HuH-7.5 (cell line): Measurements from ENCODE around the gene PCNX3.
"Not testable (repeated sequence)": the region's sequence is repeated elsewhere in the genome, so short reads cannot be mapped to it uniquely, and the experiment has no call there.

ENCODE experiments used
- DNase-seq: peaks from one replicate; pipeline ENCODE4 v3.0.0; 2011; ENCODE audit warnings: low spot score

PCNX3 gene

DNA sequence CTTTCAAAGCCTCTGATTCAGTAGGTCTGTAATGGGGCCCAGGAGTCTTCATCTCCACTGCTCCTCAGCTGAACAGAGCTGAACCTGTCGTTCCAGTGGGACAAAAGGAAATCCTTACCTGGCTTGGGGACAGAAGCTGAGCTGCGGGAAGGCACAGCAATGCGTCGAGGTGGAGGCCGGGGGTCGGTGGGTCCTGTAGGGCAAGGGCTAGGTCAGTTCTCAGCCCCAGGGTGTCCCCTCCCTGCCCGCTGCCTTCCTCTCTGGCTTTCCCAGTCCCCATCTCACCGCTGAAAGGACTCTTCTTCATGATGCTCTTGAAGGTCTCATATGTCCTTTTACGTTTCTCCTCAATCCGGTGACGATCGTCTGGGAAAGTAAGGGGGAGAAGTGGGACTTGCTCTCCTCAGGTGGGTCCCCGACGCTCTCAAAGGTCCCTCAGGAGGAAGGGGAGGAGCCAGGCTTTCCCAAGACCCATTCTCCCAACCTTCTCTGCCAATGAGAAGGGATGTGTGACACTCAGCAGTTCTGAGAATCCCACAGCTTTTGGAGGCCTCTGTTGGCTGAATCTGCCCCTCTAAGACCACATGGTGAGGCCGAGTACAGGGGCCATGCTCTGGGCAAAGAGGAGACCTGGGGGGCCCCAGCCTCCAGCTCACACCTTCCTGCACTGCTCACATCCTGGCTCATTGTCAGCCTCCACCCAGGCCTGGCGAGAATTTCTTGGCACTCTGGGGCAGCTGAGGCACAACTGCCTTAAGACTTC, 40.2 kb downstream of the PCNX3 start:
- no peak for DNase-seq

- DNase-seq, result no peak
Measured at GRCh38 chr11:65657426-65657825, 41.9 kb downstream of the PCNX3 start.

DNA sequence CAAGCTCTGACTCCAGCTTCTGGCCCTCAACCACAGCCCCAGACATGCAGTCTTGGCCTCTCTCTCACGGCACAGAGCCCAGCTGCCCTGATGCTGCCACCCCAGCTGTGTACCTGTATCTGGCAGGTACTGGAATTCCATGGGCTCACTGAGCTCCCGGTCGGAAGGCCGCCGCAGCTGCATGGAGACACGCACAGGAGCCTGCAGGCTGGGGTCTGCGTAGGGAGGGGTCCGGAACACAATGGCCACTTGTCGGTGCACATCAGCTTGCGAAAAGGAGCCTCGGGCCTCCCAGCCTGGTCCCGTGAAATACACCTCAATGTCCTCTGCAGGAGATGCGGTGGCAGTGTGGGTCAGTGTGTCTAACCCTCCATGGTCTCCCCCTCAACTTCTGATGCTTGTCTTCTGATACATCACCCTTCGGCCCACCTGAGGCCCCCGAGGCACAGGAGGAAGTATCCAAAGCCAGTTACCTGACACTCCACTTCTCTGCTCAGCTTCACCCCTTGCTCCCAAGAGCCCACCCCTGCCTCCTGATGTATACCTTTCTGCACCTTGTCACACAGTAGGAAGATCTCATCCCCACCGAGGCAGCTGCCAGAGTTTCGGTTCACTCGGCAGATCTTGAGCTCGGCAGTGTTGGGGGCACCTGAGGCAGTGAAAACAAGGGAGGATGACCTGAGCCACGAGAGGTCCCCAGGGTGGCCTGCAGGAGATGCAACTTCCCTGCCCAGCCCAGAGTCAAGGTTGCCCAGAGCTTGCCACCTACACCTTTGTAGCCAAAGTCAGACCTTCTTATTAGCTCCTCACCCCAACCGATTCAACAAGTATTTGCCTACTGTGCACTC, 42.8 kb downstream of the PCNX3 start:
- DNase-seq, result no peak

DNA sequence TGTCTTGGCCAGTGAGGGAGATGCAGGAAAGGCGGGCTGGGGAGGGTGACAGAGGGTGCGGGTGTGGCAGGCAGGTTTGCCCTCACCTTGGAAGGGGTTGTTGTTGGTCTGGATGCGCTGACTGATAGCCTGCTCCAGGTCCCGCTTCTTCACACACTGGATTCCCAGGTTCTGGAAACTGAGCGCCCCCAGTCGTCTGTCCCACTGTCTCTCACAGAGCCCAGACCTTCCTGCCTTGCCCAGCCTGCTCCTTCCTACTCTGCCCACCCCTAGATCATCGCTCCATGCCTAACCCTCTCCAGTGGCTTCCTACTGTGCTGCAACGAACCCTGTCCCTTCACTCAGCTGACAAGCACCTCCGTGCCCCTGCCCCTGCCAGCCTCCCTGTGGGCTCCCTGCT, 44.5 kb downstream of the PCNX3 start:
- DNase-seq, result no peak

- DNase-seq, result not testable (repeated sequence)
Measured at GRCh38 chr11:65660908-65661307, 45.3 kb downstream of the PCNX3 start.

- DNase-seq, result no peak
Measured at GRCh38 chr11:65661599-65662246, 46.1 kb downstream of the PCNX3 start.

GRCh38 chr11:65662247-65662798, 46.7 kb downstream of the PCNX3 start:
- no peak for DNase-seq

GRCh38 chr11:65662799-65663638, 47.4 kb downstream of the PCNX3 start, which contains the start of gene RELA:
TSS of gene RELA (minus strand) at chr11:65662916. CDS start at chr11:65662832, 84 bp downstream.
- DNase-seq, result peak; percentile 86

GRCh38 chr11:65663639-65664200, 48.1 kb downstream of the PCNX3 start:
- peak; percentile 30 for DNase-seq

- no peak for DNase-seq
Measured at GRCh38 chr11:65672180-65672860, 56.7 kb downstream of the PCNX3 start.

DNA sequence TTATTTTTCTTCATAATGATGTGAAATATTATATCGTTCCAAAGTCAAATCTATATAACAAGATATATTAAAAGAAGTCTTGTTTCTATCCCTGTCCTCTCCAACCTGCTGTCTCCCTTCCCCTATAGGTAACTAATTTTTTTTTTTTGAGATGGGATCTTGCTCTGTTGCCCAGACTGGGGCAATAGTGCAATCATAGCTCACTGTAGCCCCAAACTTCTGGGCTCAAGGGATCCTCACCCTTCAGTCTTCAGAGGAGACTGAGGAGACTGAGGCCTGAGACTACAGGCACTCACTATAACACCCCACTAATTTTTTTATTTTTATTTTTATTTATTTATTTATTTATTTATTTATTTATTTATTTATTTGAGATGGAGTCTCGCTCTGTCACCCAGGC, 57.4 kb downstream of the PCNX3 start:
- no peak for DNase-seq

DNA sequence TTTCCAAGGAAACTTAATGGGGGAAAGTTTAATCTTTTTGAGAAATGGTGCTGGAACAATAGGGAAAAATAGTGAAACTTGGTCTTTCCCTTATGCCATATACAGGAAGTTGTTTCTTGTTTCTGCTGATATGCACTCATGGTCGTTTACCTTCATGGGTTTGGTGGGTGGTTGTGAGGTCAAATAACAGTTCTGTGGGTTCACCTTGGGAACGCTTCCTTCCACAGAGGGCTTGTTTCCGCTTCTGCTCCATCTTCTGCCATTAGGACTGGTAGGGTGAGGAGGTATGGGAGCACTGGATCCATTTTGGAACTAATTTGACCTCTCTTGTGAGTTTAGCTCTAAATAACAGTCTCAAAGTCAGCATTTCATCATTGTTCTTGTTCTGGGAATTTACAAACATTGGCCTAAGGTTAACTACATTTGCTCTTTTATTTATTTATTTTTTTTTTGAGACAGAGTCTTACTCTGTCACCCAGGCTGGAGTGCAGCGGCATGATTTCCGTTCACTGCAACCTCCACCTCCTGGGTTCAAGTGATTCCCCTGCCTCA, 64.7 kb downstream of the PCNX3 start:
- DNase-seq, result no peak

DNA sequence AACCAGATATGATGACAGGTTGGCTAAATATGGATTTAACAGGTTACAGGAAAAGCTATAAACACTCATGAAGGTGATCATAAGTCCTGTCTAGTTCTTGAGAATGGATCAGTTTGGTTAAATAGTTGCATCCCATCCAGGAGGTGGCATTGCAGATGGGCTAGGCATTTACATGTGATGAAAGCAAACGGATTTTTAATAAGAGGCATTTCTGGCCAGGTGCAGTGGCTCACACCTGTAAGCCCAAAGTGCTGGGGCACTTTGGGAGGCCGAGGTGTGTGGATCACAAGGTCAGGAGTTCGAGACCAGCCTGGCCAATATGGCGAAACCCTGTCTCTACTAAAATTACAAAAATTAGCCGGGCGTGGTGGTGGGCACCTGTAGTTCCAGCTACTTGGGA, 67.9 kb downstream of the PCNX3 start:
- DNase-seq, result not testable (repeated sequence)

DNA sequence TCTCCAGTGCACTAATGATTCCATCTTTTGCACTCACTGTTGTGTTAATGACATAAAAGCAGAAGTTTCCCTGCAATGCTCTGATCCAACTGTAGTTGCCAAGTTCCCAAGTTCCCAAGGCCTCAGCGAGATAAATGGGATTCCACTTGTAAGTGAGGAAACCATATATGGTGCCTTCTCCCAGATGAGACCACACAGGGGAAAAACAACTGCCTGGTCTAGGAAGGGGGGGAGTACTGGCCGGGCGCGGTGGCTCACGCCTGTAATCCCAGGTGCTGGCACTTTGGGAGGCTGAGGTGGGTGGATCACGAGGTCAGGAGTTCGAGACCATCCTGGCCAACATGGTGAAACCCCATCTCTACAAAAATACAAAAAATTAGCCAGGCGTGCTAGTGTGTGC, 70.4 kb downstream of the PCNX3 start:
- no peak for DNase-seq
